Smooth muscle cell (in vitro differentiated cells): ENCODE results near the gene DDX24. TPM values are rescaled to one million over a fixed set of nuclear protein-coding genes. Genes with fewer than 3 reads are reported as not detected.

Experiments used
- DNase-seq: peaks from one replicate; lab custom pipeline; 2025; ENCODE audit not compliant: unreplicated experiment; lab: John Stamatoyannopoulos, UW
- H2AFZ ChIP-seq: fragments of 200-600 bp; sonication (generic); 2 replicates; pipeline ENCODE4 v1.6.0; 2016; ENCODE audit warnings: antibody characterized with exemption, low read depth, mild to moderate bottlenecking
- H3F3A ChIP-seq: fragments of 200-600 bp; sonication (generic); 2 replicates; pipeline ENCODE4 v1.6.0; 2017; ENCODE audit warnings: antibody characterized with exemption, low read depth
- H3K27ac ChIP-seq: fragments of 200-600 bp; sonication (generic); 2 replicates; pipeline ENCODE4 v1.5.1; 2016; ENCODE audit warnings: low read depth, mild to moderate bottlenecking
- H3K27me3 ChIP-seq: fragments of 200-600 bp; sonication (generic); 2 replicates; pipeline ENCODE4 v1.6.1; 2016; ENCODE audit warnings: low read depth, mild to moderate bottlenecking
- H3K36me3 ChIP-seq: fragments of 200-600 bp; sonication (generic); 2 replicates; pipeline ENCODE4 v1.5.1; 2016; ENCODE audit warnings: low read depth
- H3K4me1 ChIP-seq: fragments of 200-600 bp; sonication (generic); 2 replicates; pipeline ENCODE4 v1.5.1; 2016; ENCODE audit warnings: low read depth
- H3K4me2 ChIP-seq: fragments of 200-600 bp; sonication (generic); 2 replicates; pipeline ENCODE4 v1.6.0; 2016; ENCODE audit warnings: mild to moderate bottlenecking
- H3K4me3 ChIP-seq: fragments of 200-600 bp; sonication (generic); 2 replicates; pipeline ENCODE4 v1.5.1; 2016; ENCODE audit warnings: mild to moderate bottlenecking
- H3K79me2 ChIP-seq: fragments of 200-600 bp; sonication (generic); 2 replicates; pipeline ENCODE4 v1.6.0; 2016; ENCODE audit warnings: low read depth, mild to moderate bottlenecking
- H3K9ac ChIP-seq: fragments of 200-600 bp; sonication (generic); 2 replicates; pipeline ENCODE4 v1.6.0; 2016; ENCODE audit warnings: low read depth
- H3K9me3 ChIP-seq: fragments of 200-600 bp; sonication (generic); replicated peaks from 2 replicates; pipeline ENCODE4 v1.5.1; 2016; ENCODE audit warnings: low read depth
- H4K20me1 ChIP-seq: fragments of 200-600 bp; sonication (generic); 2 replicates; pipeline ENCODE4 v1.6.0; 2016; ENCODE audit warnings: low read depth
- CTCF ChIP-seq: fragments of 200-600 bp; sonication (generic); IDR thresholded peaks from 2 replicates; pipeline ENCODE4 v1.5.1; 2017; ENCODE audit warnings: borderline replicate concordance, mild to moderate bottlenecking, antibody characterized with exemption; ENCODE audit not compliant: insufficient read depth, poor library complexity, severe bottlenecking
- WGBS: methylation state at CpG from one replicate; pipeline ENCODE4 v1.1.7; 2016; ENCODE audit warnings: low lambda C conversion rate; 5-methylcytosine and 5-hydroxymethylcytosine counted together
- polyA plus RNA-seq: library from polyadenylated mRNA; unstranded; fragments of >200 nt; fragmentation: Nextera tagmentation; extraction: Ambion mirVana; gene quantifications from 2 replicates; pipeline ENCODE4 v1.2.1, GENCODE V29; 2016
- total RNA-seq: library from RNA; depleted of rRNA; stranded (reverse); fragments of >200 nt; gene quantifications from 2 replicates; pipeline ENCODE4 v1.2.3, GENCODE V29; 2014

The DDX24 gene
- total and polyA plus RNA-seq, 2 experiments from 2014 or later: 117 to 118 TPM

GRCh38 chr14:94113490-94113889 lies 32.5 kb upstream of the DDX24 start:
- no peaks in the 10 kb centered on the region for H3K36me3 ChIP-seq
- no peak overlapping the region for H3K9ac ChIP-seq
- DNase-seq: no peak
- no peaks in the 10 kb centered on the region for H3K9me3 ChIP-seq
- no peaks in the 10 kb centered on the region for H3K27me3 ChIP-seq
- no peak overlapping the region for H3K4me3 ChIP-seq
- no peaks in the 10 kb centered on the region for H3F3A ChIP-seq
- TF ChIP-seq CTCF: no peak
- H3K27ac ChIP-seq: no peak overlapping the region
- no peaks in the 10 kb centered on the region for H3K79me2 ChIP-seq
- no peak overlapping the region for H2AFZ ChIP-seq
- H3K4me1 ChIP-seq: no peaks in the 10 kb centered on the region
- 82% methylated on average over 6 of the region's 6 CpGs for WGBS
- H3K4me2 ChIP-seq: no peak overlapping the region
- H4K20me1 ChIP-seq: no peaks in the 10 kb centered on the region

GRCh38 chr14:94113073-94113472 lies 32.1 kb upstream of the DDX24 start:
- Histone ChIP-seq H3K36me3 (no peaks in the 10 kb centered on the region), H3F3A (no peaks in the 10 kb centered on the region), H3K9me3 (no peaks in the 10 kb centered on the region), H3K4me2 (no peak overlapping the region), H3K4me1 (no peaks in the 10 kb centered on the region), H3K27ac (no peak overlapping the region), H4K20me1 (no peaks in the 10 kb centered on the region), H3K79me2 (no peaks in the 10 kb centered on the region), H3K4me3 (no peak overlapping the region), H2AFZ (no peak overlapping the region), H3K9ac (no peak overlapping the region), H3K27me3 (no peaks in the 10 kb centered on the region)
- no peak for DNase-seq
- WGBS: 92% methylated on average over 7 of the region's 7 CpGs
- no peak for TF ChIP-seq CTCF

GRCh38 chr14:94112513-94113063 lies 31.6 kb upstream of the DDX24 start:
- no peak for DNase-seq
- no peaks in the 10 kb centered on the region for H4K20me1 ChIP-seq

More at GRCh38 chr14:94112513-94113063, 31.6 kb upstream of the DDX24 start:
- no peaks in the 10 kb centered on the region for H3K9me3 ChIP-seq
- no peaks in the 10 kb centered on the region for H3F3A ChIP-seq
- no peak overlapping the region for H3K27ac ChIP-seq
- no peaks in the 10 kb centered on the region for H3K36me3 ChIP-seq
- no peak overlapping the region for H3K4me2 ChIP-seq
- H2AFZ ChIP-seq: no peak overlapping the region
- no peak overlapping the region for H3K9ac ChIP-seq
- H3K4me3 ChIP-seq: no peak overlapping the region
- H3K27me3 ChIP-seq: no peaks in the 10 kb centered on the region
- 91% methylated on average over 6 of the region's 6 CpGs for WGBS
- no peaks in the 10 kb centered on the region for H3K4me1 ChIP-seq
- no peak for TF ChIP-seq CTCF
- no peaks in the 10 kb centered on the region for H3K79me2 ChIP-seq
